Fibroblast of lung (primary cell): ENCODE results near the gene ZPLD1. TPM values are rescaled to one million over a fixed set of nuclear protein-coding genes. Genes with fewer than 3 reads are reported as not detected.

Experiments used
- DNase-seq, 2 donors: peaks; one replicate each; pipeline versions ENCODE4 v3.0.0 to v3.0.0-alpha.2; 2010; ENCODE audit warnings: low read depth in 2 of 2
- H2AFZ ChIP-seq: 2 replicates; pipeline ENCODE4 v1.5.1; 2012; ENCODE audit warnings: low read length, control low read depth, inconsistent platforms
- H3K27ac ChIP-seq: 2 replicates; pipeline ENCODE4 v1.5.1; 2011; ENCODE audit warnings: low read length, control low read depth; ENCODE audit not compliant: insufficient read depth
- H3K27me3 ChIP-seq: 2 replicates; pipeline ENCODE4 v1.5.1; 2011; ENCODE audit warnings: mild to moderate bottlenecking, low read length; ENCODE audit not compliant: control insufficient read depth, insufficient read depth
- H3K36me3 ChIP-seq: 2 replicates; pipeline ENCODE4 v1.5.1; 2011; ENCODE audit warnings: low read length; ENCODE audit not compliant: control insufficient read depth, insufficient read depth
- H3K4me1 ChIP-seq: 2 replicates; pipeline ENCODE4 v1.5.1; 2011; ENCODE audit warnings: low read length; ENCODE audit not compliant: control insufficient read depth, insufficient read depth; ENCODE audit errors: extremely low read depth
- H3K4me2 ChIP-seq: 2 replicates; pipeline ENCODE4 v1.5.1; 2011; ENCODE audit warnings: low read length, control low read depth; ENCODE audit not compliant: insufficient read depth; ENCODE audit errors: extremely low read depth
- H3K4me3 ChIP-seq, 4 experiments: fragments of 200-600 bp in 1 of 4; sonication (generic) in 1 of 4; replicated peaks in 1 of 4; 2 replicates each; pipeline ENCODE4 v1.5.1; 2011 to 2016; ENCODE audit warnings: low read length in 4 of 4, low read depth in 3 of 4, mild to moderate bottlenecking in 3 of 4, control low read depth in 2 of 4, inconsistent platforms in 1 of 4, mixed read lengths in 1 of 4; ENCODE audit not compliant: insufficient read depth in 1 of 4; ENCODE audit errors: control extremely low read depth in 1 of 4
- H3K79me2 ChIP-seq: 2 replicates; pipeline ENCODE4 v1.5.1; 2012; ENCODE audit warnings: mild to moderate bottlenecking, low read length, inconsistent platforms; ENCODE audit not compliant: control insufficient read depth, insufficient read depth
- H3K9ac ChIP-seq: 2 replicates; pipeline ENCODE4 v1.5.1; 2011; ENCODE audit warnings: mild to moderate bottlenecking, low read length, control low read depth; ENCODE audit not compliant: insufficient read depth
- H3K9me3 ChIP-seq: 2 replicates; pipeline ENCODE4 v1.5.1; 2012; ENCODE audit warnings: low read depth, low read length; ENCODE audit not compliant: control insufficient read depth, insufficient read depth
- H4K20me1 ChIP-seq: 2 replicates; pipeline ENCODE4 v1.5.1; 2011; ENCODE audit warnings: low read length; ENCODE audit not compliant: control insufficient read depth, insufficient read depth; ENCODE audit errors: extremely low read depth
- CTCF ChIP-seq, 2 donors: IDR thresholded peaks in 1 of 2; conservative IDR thresholded peaks in 1 of 2; 1 replicate in 1 of 2; 2 replicates in 1 of 2; pipeline ENCODE4 v1.5.1; 2011 to 2012; ENCODE audit warnings: low read length in 2 of 2, control low read depth in 1 of 2, inconsistent platforms in 1 of 2, low read depth in 1 of 2, mild to moderate bottlenecking in 1 of 2
- EZH2 ChIP-seq: IDR thresholded peaks from 2 replicates; pipeline ENCODE4 v1.5.1; 2012; ENCODE audit warnings: low read length, control low read depth, mild to moderate bottlenecking; ENCODE audit errors: missing control alignments
- polyA minus RNA-seq: library from RNA; depleted of rRNA, polyadenylated mRNA; stranded (reverse); fragments of >200 nt; gene quantifications from 2 replicates; pipeline ENCODE4 v1.2.3, GENCODE V29; 2011; ENCODE audit warnings: low replicate concordance
- polyA plus RNA-seq, 2 donors: library from polyadenylated mRNA; depleted of rRNA in 1 of 2; stranded (reverse) in 1 of 2; unstranded in 1 of 2; fragments of >200 nt; gene quantifications; 2 replicates each; pipeline ENCODE4 v1.2.1, GENCODE V29; 2011 to 2012; ENCODE audit warnings: missing spikeins in 1 of 2
- total RNA-seq: library from RNA; depleted of rRNA; stranded (reverse); fragments of >200 nt; gene quantifications from 2 replicates; pipeline ENCODE4 v1.2.1, GENCODE V29; 2014

ZPLD1 gene
- 0.17 TPM in 1 of 2 replicates, not detected in the other for total RNA-seq
- 0.02 TPM in 1 of 2 replicates, not detected in the other for polyA plus RNA-seq
- 0.03 TPM in 1 of 2 replicates, not detected in the other for polyA plus RNA-seq (2012)
- polyA minus RNA-seq, result not detected in 2 replicates

DNA sequence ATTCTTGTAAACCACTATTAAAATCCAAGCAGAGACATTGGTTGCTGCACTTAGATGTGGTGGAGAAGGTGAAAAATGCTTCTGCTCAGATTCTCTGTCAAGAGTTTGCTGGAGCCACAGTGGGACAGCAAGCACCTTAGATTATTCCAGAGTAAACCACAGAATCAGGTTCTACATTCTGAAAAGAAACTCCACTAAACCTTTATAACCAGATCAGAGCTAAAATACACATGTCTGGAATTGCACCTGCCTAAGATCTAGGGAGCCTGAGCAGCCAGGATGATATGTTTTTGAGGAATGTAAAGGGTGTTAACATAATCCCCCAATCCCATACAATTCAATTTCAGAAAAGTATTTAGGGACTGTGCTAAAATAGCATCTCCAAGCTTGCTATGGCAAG lies at the start of gene ZPLD1:
Gene ZPLD1 (plus strand): TSS at position 301 of the 400 bp plus-strand sequence. CDS start 3,473 bp downstream, outside the sequence.
- TF ChIP-seq EZH2 (no peak), CTCF (conservative IDR thresholded peaks at IDR 0.05 in 1 of 2, IDR thresholded peaks at IDR 0.05 in 1 of 2; ENCODE audit: low read depth in 1 of 2, low read length in 2 of 2) (no peak)
- no peaks in the 10 kb centered on the region for H3K36me3 ChIP-seq
- H3K27me3 ChIP-seq, result no peaks in the 10 kb centered on the region
- no peak within 1 kb of the TSS for H3K4me3 ChIP-seq
- no peak for DNase-seq
- H2AFZ ChIP-seq, result no peak within 1 kb of the TSS
- H3K4me1 ChIP-seq, result no peaks in the 10 kb centered on the region
- no peaks in the 10 kb centered on the region for H3K9me3 ChIP-seq
- H3K27ac ChIP-seq, result no peak within 1 kb of the TSS
- no peak within 1 kb of the TSS for H3K4me2 ChIP-seq
- H3K79me2 ChIP-seq, result no peaks in the 10 kb centered on the region
- no peak within 1 kb of the TSS for H3K9ac ChIP-seq
- H4K20me1 ChIP-seq, result no peaks in the 10 kb centered on the region

DNA sequence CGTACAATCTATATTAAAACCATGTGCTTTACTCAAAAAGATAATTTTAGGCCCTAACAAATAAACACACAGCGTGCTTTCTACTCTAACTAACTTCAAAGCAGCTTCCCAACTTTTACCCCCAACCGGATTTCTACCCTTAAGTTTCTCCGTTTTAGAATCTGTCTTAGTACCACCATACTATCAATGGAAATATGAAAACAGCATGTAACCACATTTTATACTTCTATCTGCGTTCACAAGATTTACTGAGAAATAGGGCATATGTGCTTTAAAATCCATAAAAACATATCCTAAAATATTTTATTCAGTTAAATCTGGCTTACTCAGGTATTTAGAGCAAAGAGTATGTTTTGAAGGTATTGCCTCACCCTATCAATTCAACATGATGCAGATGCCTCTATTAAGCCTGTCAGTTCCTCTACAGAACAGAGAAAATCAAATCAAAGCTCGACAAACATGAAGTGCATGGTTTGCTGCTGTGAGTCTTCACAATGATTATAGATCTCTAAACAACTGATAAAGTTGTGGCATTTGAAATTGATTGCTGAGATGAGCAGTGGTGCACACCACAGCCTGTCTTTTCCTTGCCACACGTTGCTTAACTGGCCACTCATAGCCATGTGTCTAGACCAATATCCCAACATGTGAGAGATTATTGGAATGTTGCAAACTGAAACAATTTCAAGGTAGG lies 44.5 kb upstream of the ZPLD1 start:
- H3K36me3 ChIP-seq, result no peaks in the 10 kb centered on the region
- H2AFZ ChIP-seq, result no peak overlapping the region
- H3K4me1 ChIP-seq, result no peaks in the 10 kb centered on the region
- no peaks in the 10 kb centered on the region for H4K20me1 ChIP-seq
- no peaks in the 10 kb centered on the region for H3K79me2 ChIP-seq
- TF ChIP-seq CTCF (conservative IDR thresholded peaks at IDR 0.05 in 1 of 2, IDR thresholded peaks at IDR 0.05 in 1 of 2; ENCODE audit: low read depth in 1 of 2, low read length in 2 of 2), result no peak
- TF ChIP-seq EZH2, result no peak
- H3K9ac ChIP-seq, result no peak overlapping the region
- H3K9me3 ChIP-seq, result no peaks in the 10 kb centered on the region
- peaks cover 2% of the 10 kb centered on the region for H3K27me3 ChIP-seq
- no peak overlapping the region for H3K27ac ChIP-seq
- no peak overlapping the region for H3K4me3 ChIP-seq
- no peak for DNase-seq
- H3K4me2 ChIP-seq, result no peak overlapping the region

- Histone ChIP-seq H3K27ac (no peak overlapping the region), H3K4me3 (no peak overlapping the region), H3K9me3 (no peaks in the 10 kb centered on the region), H3K4me2 (no peak overlapping the region), H4K20me1 (no peaks in the 10 kb centered on the region), H3K79me2 (no peaks in the 10 kb centered on the region), H3K9ac (no peak overlapping the region), H3K36me3 (no peaks in the 10 kb centered on the region), H3K4me1 (no peaks in the 10 kb centered on the region), H3K27me3 (peaks cover 2% of the 10 kb centered on the region), H2AFZ (no peak overlapping the region)
- no peak for DNase-seq
- no peak for TF ChIP-seq EZH2
- TF ChIP-seq CTCF (conservative IDR thresholded peaks at IDR 0.05 in 1 of 2, IDR thresholded peaks at IDR 0.05 in 1 of 2; ENCODE audit: low read depth in 1 of 2, low read length in 2 of 2), result no peak
Measured at GRCh38 chr3:102390916-102391315, 43.9 kb upstream of the ZPLD1 start.
